HG03558 (cell line): ENCODE data around the gene TEKT3.

Experiments
- ATAC-seq: cut with Tn5 transposase; IDR thresholded peaks from one replicate; pipeline ENCODE4 v1.9.1; 2021; ENCODE audit warnings: moderate number of reproducible peaks; ENCODE audit not compliant: unreplicated experiment; ENCODE audit errors: extremely low read depth

Gene TEKT3

DNA sequence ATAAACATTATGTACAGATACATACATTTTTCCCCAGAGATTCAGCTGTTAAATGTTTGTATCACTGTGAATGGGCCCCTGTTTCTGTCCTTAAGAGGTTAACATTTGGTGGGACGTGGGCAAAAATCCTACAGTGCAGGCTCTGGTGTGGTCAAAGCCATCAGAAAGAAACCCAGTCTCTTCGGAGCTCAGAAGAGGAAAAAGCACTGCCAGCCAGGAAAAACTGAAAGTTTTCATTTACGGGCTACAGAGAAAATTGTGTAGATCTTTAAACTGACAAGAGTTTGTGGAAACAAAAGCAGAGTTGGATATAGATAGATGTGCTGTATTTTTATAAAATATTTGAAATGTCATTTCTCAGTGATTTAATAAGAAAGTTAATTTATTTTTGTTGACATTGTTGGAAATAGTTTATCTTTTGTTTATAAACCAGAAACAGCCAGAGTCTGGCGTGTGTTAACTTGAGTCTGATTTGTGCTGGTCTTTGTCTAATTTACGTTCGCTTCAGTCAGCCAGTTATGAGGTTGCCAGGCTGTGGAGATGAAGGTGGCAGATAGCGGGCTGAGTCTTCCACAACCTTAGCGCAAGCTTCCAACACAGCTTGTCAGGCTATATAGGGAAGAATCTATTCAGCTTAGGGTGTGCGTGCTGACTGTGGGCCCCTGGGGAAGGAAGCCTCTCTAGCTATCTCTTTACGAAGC lies 9.5 kb upstream of the TEKT3 start:
- no peak for ATAC-seq

- no peak for ATAC-seq
Measured at GRCh38 chr17:15349119-15349518, 7.7 kb upstream of the TEKT3 start.

- ATAC-seq = no peak
Measured at GRCh38 chr17:15348021-15348420, 6.6 kb upstream of the TEKT3 start.

DNA sequence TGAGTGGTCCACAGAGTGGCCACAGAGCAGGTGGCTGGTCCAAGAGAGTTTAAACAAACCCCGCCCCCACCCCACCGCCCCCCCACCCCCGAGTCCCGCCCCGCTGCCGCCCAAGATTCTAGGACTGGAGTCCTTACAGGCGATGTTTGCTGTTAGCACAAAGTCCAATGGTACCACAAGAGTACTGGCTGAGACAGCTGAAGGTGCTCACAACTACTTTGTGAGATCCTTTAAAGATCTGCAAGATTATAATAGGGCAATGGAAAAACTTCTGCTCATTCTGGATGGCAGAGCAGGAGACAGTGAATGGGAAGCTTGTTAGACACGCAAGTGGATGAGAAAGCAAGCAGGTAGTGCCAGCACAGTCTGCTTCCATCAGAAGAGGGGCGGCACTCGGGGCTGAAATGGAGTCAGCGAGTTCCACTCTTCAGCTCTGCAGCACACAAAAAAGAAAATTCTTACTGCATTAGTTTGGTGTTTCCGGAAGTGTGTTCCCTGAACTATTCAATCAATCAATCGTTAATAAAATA lies 4.7 kb upstream of the TEKT3 start:
- ATAC-seq = no peak

DNA sequence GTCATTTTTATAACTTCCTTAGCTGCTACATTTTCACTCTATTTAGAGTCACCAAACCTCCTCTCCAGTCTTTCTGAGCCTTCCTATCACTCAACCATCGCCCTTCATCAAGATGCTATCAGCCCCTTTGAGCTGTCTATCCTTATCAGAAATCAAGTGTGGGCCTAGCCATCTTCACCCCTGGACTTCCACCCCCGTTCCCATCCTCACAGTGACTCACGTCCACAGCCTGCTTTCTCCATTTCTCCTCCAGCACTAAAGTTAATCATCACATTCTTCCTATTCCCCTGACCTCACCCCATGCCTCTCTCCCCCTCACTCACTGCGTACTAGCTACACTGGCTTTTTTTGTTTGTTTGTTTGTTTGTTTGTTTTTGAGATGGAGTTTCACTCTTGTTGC lies 2.4 kb upstream of the TEKT3 start:
- ATAC-seq = no peak

DNA sequence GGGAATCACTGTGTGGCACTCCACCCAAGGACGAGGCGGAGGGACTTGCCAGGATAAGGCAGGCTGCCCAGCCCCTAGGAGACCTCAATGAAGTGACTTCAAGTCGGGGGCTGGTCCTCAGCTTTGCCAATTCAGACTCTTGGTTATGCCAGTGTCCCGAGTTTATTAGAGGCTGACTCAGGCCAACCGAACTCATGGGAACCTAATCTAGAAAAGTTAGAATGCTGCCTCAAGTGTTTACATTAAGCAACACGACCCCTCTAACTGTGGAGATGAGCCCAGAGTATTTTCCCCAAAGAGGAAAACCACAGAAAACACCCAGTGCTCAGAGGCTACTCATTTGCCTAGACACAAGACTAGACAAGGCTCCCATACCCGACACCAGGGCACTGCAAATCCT lies 1.1 kb upstream of the TEKT3 start:
- no peak for ATAC-seq

DNA sequence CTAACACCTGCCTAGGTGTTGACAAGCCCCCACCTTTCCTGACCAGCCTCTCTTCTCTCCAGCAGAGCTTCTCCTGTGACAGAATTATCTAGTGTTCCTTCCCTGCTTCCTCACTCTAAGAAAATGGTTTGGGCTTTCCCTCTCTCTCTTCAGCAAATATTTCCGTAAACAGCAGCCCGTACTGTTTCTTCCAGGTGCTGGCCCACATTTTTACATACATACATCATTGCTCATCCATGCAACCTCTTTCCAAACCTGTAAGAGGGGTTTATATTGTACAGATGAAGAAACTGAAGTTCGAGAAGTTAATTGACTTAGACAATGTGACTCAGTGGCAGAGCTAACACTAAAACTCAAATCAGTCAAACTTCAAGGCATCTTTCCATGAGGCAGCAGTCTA lies 569 bp upstream of the TEKT3 start:
- ATAC-seq = no peak

DNA sequence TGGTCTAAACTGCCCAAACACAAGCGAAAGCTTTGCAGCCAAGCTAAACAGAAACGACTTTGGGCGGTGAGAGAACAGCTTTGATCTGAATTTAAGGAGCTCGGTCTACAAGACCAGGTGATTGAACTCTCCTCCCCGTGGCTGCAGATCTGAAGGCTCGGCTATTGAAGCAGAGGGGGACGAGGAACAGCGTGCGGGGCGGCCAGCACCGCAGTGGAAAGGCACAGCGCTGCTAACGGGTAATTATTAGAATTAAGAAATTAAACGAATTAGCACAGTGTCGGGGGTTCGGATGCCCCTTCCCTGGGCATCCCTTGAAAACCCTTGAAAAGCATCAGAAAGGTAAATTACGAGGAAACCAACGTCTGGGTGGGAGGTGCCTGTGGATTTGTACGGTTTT lies 431 bp downstream of the TEKT3 start:
- no peak for ATAC-seq

- no peak for ATAC-seq
Measured at GRCh38 chr17:15335446-15335845, 6.0 kb downstream of the TEKT3 start.

GRCh38 chr17:15334266-15334665 lies 7.1 kb downstream of the TEKT3 start:
- no peak for ATAC-seq

GRCh38 chr17:15332338-15332737 lies 9.1 kb downstream of the TEKT3 start:
- ATAC-seq = no peak

DNA sequence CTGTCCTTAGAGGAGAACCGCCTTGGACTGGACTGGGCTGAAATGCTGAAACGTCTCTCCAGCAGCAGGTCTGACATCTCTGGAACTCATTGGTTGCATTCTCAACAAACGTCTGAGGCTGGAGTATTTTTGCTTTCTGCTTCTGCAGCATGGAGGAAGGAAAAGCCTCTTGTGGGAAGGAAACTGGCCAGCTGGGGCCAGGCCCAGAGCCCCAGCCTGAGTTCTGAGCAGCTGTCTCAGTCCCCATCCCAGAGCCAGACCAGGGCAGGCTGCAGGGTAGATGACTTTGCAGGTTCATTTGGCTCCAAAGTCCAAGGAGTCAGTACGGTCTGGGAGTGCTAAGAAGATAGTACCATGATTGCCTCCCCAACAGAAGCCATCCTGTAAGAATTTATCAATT lies 18.3 kb downstream of the TEKT3 start:
- ATAC-seq = no peak

DNA sequence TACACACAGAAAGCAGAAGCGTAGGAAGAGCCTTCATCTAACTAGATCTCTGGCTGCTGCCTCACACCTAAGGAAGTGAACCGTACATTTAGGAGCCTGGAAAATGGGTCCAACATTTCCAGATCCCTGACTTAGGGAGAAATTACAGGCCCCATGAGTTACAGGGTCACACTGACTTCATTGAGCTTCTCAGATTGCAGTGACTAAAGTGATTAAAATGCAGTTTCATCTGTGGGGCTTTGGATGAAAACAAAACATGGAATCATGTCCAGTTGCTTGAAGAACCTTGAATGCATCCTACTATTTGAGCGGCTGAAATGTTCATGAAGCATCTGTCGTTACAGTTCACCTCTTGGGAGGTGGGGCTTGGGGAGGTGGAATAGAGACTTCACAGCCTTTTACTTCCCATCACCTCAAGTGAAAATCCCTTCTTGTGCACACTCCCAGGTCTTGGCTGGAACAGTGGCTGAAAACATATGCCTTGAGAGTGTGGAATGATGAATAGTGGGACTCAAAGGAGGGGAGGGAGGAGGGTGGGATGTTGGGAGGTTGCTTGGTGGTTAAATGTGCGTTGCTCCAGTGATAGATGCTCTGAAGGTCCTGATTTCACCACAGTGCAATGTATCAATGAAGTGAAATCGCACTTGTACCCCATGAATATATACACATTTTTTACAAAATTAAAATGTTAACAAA lies 19.7 kb downstream of the TEKT3 start:
- ATAC-seq = no peak

DNA sequence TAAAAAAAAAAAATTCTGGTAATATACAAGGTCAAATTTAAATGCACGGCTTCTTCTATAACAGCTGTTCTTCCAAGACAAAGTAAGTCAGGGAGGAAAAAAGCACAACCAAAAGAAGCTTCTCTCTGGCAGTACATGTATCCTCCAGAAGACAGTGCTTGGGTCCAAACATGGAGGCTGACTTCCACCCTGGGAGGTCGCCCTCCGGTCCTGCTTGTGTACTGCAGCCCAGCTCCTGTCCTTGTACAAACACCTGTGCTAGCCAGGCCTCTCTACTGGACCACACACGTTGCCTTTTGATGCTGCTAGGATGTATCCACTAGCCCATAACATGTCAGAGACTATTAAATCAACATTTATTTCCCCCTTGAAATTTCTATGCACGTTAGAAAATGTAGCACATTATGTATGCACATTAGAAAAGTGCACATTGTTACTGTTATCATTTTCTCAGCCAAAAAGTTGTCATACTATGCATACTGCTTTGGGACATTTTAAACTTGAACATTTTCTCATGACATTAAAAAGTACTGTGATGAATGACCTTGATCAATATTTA lies 21.9 kb downstream of the TEKT3 start:
- ATAC-seq = no peak

- ATAC-seq = no peak
Measured at GRCh38 chr17:15311996-15312395, 29.4 kb downstream of the TEKT3 start.

GRCh38 chr17:15309793-15310192 lies 31.6 kb downstream of the TEKT3 start:
- ATAC-seq = no peak

- no peak for ATAC-seq
Measured at GRCh38 chr17:15309236-15309635, 32.2 kb downstream of the TEKT3 start.

GRCh38 chr17:15308758-15309157 lies 32.6 kb downstream of the TEKT3 start:
- ATAC-seq = no peak

DNA sequence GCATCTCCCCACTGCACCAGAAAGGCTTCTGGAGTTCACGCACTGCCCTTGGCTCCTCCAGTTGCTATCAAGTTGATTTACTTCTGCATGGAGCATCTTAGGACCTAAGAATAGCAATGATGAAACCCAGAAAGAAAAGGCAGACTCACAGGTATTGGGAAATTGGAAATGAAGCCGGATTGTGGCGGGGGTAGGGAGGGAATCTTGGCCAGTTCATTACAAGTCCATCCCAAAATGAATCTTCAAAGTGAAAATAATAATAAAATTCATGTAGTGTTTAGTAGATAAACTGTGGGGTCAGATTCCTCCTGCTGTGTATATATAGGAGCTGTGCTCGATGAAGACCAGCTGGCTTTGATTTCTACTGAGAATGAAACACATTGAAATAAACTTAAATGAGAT lies 33.7 kb downstream of the TEKT3 start:
- no peak for ATAC-seq

GRCh38 chr17:15303851-15304250 lies 37.5 kb downstream of the TEKT3 start:
- no peak for ATAC-seq

GRCh38 chr17:15303268-15303667 lies 38.1 kb downstream of the TEKT3 start:
- no peak for ATAC-seq

DNA sequence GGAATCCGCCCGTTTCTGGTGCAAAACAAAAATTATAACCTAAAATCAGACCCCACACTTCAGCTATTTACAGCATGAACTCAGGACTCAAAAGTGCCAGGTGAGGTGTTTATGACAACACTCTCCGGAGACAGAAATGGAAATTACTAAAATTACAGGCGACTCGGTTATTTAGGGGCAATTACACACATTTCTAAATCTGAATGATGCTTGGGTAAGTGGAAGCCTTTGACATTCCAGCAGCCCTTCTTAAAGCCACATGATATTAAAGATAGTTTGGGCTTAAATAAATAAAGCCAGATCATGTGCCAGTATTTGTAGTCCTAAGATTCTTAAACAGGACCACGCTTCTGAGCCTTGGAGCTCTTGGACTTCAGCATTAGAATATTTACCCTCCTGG lies 39.6 kb downstream of the TEKT3 start:
- ATAC-seq = no peak
